GM11168 (cell line): ENCODE measurements around the gene ABHD12.

ENCODE experiments used
- in situ Hi-C: fragments of 300-500 bp; cut with MboI; formaldehyde crosslinking; loops from one replicate; pipeline ENCODE4 v1.12.0; 2022; ENCODE audit warnings: low sequenced_read_pairs; ENCODE audit not compliant: unreplicated experiment

ABHD12 gene

GRCh38 chr20:25294459-25295385, 95.9 kb downstream of the ABHD12 start:
- in situ Hi-C loops, result no loop called here

GRCh38 chr20:25293910-25294458, 96.7 kb downstream of the ABHD12 start:
- in situ Hi-C loops, result no loop called here

- in situ Hi-C loops, result no loop called here
These were observed 97.1 kb downstream of the ABHD12 start for GRCh38 chr20:25293507-25293906.

GRCh38 chr20:25292176-25292891, 98.3 kb downstream of the ABHD12 start:
- in situ Hi-C loops, result no loop called here

- in situ Hi-C loops, result no loop called here
These were observed 99.1 kb downstream of the ABHD12 start for GRCh38 chr20:25291432-25292133.

GRCh38 chr20:25290646-25291431, 99.8 kb downstream of the ABHD12 start:
- in situ Hi-C loops, result no loop called here

- in situ Hi-C loops, result no loop called here
These were observed 100.6 kb downstream of the ABHD12 start for GRCh38 chr20:25289886-25290597.

- in situ Hi-C loops, result no loop called here
These were observed 102.1 kb downstream of the ABHD12 start for GRCh38 chr20:25288291-25289181.

GRCh38 chr20:25287631-25288290, 102.9 kb downstream of the ABHD12 start:
- in situ Hi-C loops, result no loop called here

GRCh38 chr20:25286917-25287316, 103.7 kb downstream of the ABHD12 start:
- in situ Hi-C loops, result no loop called here

GRCh38 chr20:25285856-25286798, 104.5 kb downstream of the ABHD12 start:
- in situ Hi-C loops, result no loop called here

GRCh38 chr20:25285091-25285647, 105.5 kb downstream of the ABHD12 start:
- in situ Hi-C loops, result no loop called here

- in situ Hi-C loops, result no loop called here
These were observed 106.5 kb downstream of the ABHD12 start for GRCh38 chr20:25284131-25284601.

- in situ Hi-C loops, result no loop called here
These were observed 107.2 kb downstream of the ABHD12 start for GRCh38 chr20:25283221-25283951.

GRCh38 chr20:25282796-25283195, 107.8 kb downstream of the ABHD12 start:
- in situ Hi-C loops, result no loop called here
